Muscle of leg (tissue), 11 donors: ENCODE data around the gene CHMP4B. TPM values are rescaled to one million over a fixed set of nuclear protein-coding genes. Genes with fewer than 3 reads are reported as not detected.

ENCODE experiments used
- DNase-seq: peaks from one replicate; pipeline ENCODE4 v3.0.0; 2013
- H3K27ac ChIP-seq: one replicate; pipeline ENCODE4 v1.5.1; 2013; ENCODE audit warnings: mild to moderate bottlenecking, low read length, control low read depth
- H3K27me3 ChIP-seq: one replicate; pipeline ENCODE4 v1.6.1; 2013; ENCODE audit warnings: low read length; ENCODE audit not compliant: control insufficient read depth, insufficient read depth
- H3K36me3 ChIP-seq: one replicate; pipeline ENCODE4 v1.6.1; 2013; ENCODE audit warnings: low read length; ENCODE audit not compliant: control insufficient read depth, insufficient read depth
- H3K4me1 ChIP-seq: one replicate; pipeline ENCODE4 v1.6.1; 2013; ENCODE audit warnings: low read length; ENCODE audit not compliant: control insufficient read depth, insufficient read depth
- H3K4me3 ChIP-seq: one replicate; pipeline ENCODE4 v1.5.1; 2013; ENCODE audit warnings: low read length, control low read depth
- H3K9me3 ChIP-seq: replicated peaks from 2 replicates; pipeline ENCODE4 v1.6.1; 2013; ENCODE audit warnings: low read depth, low read length; ENCODE audit not compliant: control insufficient read depth
- WGBS: methylation state at CpG from one replicate; pipeline ENCODE4 v1.1.5; 2013; ENCODE audit warnings: missing lambda C conversion rate; ENCODE audit not compliant: insufficient coverage; 5-methylcytosine and 5-hydroxymethylcytosine counted together
- polyA plus RNA-seq, 8 donors: library from polyadenylated mRNA; unstranded; fragments of 120-200 nt; gene quantifications; one replicate each; pipeline versions ENCODE4 v1.2.1 to v1.2.3, GENCODE V29; 2013; ENCODE audit warnings: inconsistent platforms in 1 of 8, low replicate concordance in 1 of 8; ENCODE audit not compliant: insufficient read length in 8 of 8, insufficient read depth in 1 of 8
- total RNA-seq: library from RNA; stranded (reverse); fragments of 120-200 nt; gene quantifications from one replicate; pipeline ENCODE4 v1.2.4, GENCODE V29; 2013

The CHMP4B gene
- total and polyA plus RNA-seq, 9 donors: 20.7 to 82.8 (median 75.1) TPM

DNA sequence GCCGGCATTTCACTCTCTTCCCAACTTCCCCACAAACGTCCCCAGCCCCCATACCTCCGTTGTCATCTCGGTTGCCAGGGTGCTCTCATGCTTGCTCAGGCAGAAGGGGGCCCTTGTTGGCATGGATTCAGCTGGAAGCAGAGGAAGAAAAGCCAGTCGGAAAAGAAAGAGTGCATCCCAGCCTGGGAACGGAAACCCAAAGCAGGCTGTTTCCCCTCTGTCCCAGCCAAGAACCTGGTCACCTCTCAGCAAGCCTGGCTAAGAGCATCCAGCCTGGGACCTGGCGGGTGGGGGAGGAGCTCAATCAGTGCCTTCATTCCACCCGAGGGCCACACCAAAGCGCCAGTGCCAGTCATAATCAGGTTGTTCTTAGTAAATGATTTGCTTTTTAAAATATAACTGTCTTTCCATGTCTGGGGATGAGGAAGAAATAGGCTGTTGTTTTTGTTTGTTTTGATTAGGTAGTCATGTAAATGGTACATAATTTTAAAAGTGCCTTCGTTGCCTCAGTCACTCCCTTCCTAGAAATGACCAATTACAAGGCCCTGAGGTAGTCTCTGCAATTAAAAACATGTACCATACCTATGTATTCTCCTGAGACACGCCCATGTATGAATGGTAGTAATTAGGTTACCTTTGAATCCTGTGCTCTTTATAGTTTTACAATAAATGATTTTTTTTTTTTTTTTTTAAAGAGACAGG, 21.1 kb downstream of the CHMP4B start:
- Histone ChIP-seq H3K9me3 (no peaks in the 10 kb centered on the region), H3K27me3 (no peaks in the 10 kb centered on the region), H3K4me1 (peaks cover 55% of the 10 kb centered on the region), H3K36me3 (peaks cover 4% of the 10 kb centered on the region), H3K27ac (peak overlapping the region; percentile 69), H3K4me3 (no peak overlapping the region)
- WGBS: 29% methylated on average over 1 of the region's 11 CpGs
- DNase-seq: peak; percentile 67

GRCh38 chr20:33833333-33833732, 22.2 kb downstream of the CHMP4B start:
- DNase-seq: no peak
- Histone ChIP-seq H3K27me3 (no peaks in the 10 kb centered on the region), H3K27ac (no peak overlapping the region), H3K36me3 (peaks cover 4% of the 10 kb centered on the region), H3K4me1 (peaks cover 44% of the 10 kb centered on the region), H3K9me3 (no peaks in the 10 kb centered on the region), H3K4me3 (no peak overlapping the region)
- 9% methylated on average over 1 of the region's 1 CpG for WGBS

- WGBS: 84% methylated on average over 5 of the region's 9 CpGs
- Histone ChIP-seq H3K36me3 (peaks cover 4% of the 10 kb centered on the region), H3K27ac (no peak overlapping the region), H3K9me3 (no peaks in the 10 kb centered on the region), H3K4me3 (no peak overlapping the region), H3K4me1 (peaks cover 30% of the 10 kb centered on the region), H3K27me3 (no peaks in the 10 kb centered on the region)
- DNase-seq: no peak
Observed at GRCh38 chr20:33835615-33836172, 24.5 kb downstream of the CHMP4B start.

DNA sequence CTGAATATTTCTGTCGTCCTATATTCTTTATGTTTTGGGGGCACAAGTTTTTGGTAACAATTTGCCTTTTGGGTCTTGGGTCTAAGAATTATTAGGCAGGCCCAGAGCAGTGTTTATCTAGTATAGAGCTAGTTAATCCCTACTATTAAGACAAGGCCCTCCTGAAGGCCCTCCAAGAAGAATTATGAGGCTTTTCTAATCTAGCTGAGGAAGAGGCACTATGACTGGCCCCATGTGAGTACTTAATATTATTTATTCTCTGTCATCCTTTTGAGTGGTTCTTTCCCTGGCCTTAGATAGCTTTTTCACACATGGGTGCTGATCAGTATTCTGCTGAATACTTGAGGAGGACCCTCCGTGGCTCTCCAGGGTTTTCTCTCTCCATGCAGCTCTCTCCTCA, 25.1 kb downstream of the CHMP4B start:
- H3K4me1 ChIP-seq: peaks cover 32% of the 10 kb centered on the region
- H3K9me3 ChIP-seq: no peaks in the 10 kb centered on the region
- H3K4me3 ChIP-seq: no peak overlapping the region
- peaks cover 4% of the 10 kb centered on the region for H3K36me3 ChIP-seq
- DNase-seq: no peak
- H3K27me3 ChIP-seq: no peaks in the 10 kb centered on the region
- WGBS: 0% methylated on average over 1 of the region's 2 CpGs
- no peak overlapping the region for H3K27ac ChIP-seq

DNA sequence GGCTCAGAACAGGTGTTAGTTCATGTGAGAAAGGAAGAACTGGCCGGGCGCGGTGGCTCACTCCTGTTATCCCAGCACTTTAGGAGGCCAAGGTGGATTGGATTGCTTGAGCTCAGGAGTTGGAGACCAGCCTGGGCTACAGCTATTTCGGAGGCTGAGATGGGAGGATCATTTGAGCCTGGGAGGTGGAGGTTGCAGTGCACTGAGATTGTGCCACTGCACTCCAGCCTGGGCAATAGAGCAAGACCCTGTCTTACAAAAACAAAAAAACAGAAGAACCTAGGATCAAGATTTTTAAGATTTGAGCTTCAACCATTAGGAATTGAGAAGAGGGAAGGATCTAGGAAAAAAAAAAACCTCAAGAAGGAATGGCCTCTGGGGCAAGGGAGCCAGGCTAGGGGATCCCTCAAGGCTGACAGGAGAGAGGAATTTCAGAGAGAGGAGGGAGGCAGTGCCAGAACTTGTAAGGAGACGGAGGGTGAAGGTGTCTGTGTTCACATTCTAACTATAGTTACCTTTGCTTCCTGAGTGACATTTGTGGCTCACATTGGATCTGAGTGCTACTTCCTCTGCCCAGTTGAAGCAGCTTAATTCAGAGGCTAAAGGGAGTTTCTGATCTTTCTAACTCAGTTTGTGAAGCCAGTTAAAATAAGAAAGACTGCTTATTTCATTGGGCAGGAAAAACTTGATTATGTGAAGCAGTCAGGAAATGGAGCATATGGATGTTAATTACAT, 26.1 kb downstream of the CHMP4B start:
- no peak for DNase-seq
- H3K36me3 ChIP-seq: peaks cover 4% of the 10 kb centered on the region
- H3K4me1 ChIP-seq: peaks cover 25% of the 10 kb centered on the region
- 91% methylated on average over 4 of the region's 5 CpGs for WGBS
- H3K4me3 ChIP-seq: no peak overlapping the region
- H3K27me3 ChIP-seq: no peaks in the 10 kb centered on the region
- H3K9me3 ChIP-seq: no peaks in the 10 kb centered on the region
- no peak overlapping the region for H3K27ac ChIP-seq

DNA sequence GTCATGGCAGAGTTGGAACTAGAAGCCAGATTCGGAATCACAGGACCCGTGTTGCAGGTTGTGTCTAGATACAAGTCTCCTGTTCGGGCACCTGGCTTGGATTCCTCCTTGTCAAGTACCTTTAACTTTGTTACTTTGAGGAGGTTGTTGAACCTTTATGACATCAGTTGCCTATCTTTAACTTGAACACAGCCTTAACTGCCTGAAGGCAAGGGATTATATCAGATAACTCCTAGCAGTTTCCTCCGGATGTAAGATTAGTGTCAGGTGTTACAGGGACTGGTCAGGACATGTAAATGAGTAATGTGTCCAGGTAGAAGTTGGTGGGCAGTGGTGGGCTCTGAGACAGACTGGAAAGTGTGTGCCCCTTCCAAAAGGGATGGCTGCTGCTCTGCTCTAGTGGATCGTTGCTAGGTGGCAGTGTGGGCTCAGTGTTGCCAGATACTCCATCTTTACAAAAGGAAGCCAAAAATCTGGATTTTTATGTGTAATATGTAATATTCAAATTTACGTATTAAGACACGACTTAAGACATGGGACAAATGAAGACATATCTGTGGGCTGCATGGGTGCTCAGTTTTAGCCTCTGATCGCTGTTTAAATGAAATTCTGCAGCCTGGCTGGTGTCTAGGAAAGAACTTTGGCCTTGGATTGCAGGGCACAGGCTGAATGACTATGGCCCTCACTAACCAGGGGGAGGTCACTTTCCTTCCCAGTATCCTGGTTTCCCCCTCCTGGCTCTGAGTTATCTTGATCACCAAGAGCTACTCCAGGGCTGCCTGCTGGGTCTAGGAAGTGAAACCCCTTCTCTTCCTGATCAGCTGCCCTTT, 27.1 kb downstream of the CHMP4B start:
- H3K4me1 ChIP-seq: peaks cover 22% of the 10 kb centered on the region
- DNase-seq: no peak
- H3K4me3 ChIP-seq: no peak overlapping the region
- no peak overlapping the region for H3K27ac ChIP-seq
- WGBS: 74% methylated on average over 3 of the region's 8 CpGs
- no peaks in the 10 kb centered on the region for H3K27me3 ChIP-seq
- H3K9me3 ChIP-seq: no peaks in the 10 kb centered on the region
- H3K36me3 ChIP-seq: peaks cover 4% of the 10 kb centered on the region

DNA sequence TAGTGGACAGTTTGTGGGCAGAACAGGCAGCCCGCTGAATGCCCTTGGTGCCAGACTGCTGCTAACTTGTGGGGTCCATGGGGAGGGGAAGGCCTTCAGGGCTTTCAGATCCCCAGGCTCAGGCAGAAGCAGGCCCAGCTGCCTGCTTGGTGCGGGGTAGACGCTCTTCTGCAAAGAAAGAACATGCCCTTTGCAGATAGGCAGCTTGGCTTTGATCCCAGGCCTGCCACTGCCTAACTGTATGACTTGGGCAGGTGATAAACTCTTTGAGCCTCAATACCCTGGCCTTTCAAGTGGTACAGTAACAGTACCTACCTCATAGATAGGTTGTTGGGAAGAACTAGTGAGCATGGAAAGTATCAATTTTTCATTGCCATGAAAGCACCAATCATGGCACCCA, 28.4 kb downstream of the CHMP4B start:
- peak overlapping the region; percentile 43 for H3K27ac ChIP-seq
- 87% methylated on average over 3 of the region's 3 CpGs for WGBS
- H3K4me3 ChIP-seq: no peak overlapping the region
- H3K9me3 ChIP-seq: no peaks in the 10 kb centered on the region
- no peaks in the 10 kb centered on the region for H3K27me3 ChIP-seq
- peaks cover 3% of the 10 kb centered on the region for H3K36me3 ChIP-seq
- DNase-seq: no peak
- peaks cover 18% of the 10 kb centered on the region for H3K4me1 ChIP-seq

- WGBS: 98% methylated on average over 5 of the region's 7 CpGs
- Histone ChIP-seq H3K4me3 (no peak overlapping the region), H3K36me3 (no peaks in the 10 kb centered on the region), H3K27ac (no peak overlapping the region), H3K4me1 (peaks cover 18% of the 10 kb centered on the region), H3K9me3 (no peaks in the 10 kb centered on the region), H3K27me3 (no peaks in the 10 kb centered on the region)
- DNase-seq: no peak
Observed at GRCh38 chr20:33840160-33840559, 29.0 kb downstream of the CHMP4B start.

DNA sequence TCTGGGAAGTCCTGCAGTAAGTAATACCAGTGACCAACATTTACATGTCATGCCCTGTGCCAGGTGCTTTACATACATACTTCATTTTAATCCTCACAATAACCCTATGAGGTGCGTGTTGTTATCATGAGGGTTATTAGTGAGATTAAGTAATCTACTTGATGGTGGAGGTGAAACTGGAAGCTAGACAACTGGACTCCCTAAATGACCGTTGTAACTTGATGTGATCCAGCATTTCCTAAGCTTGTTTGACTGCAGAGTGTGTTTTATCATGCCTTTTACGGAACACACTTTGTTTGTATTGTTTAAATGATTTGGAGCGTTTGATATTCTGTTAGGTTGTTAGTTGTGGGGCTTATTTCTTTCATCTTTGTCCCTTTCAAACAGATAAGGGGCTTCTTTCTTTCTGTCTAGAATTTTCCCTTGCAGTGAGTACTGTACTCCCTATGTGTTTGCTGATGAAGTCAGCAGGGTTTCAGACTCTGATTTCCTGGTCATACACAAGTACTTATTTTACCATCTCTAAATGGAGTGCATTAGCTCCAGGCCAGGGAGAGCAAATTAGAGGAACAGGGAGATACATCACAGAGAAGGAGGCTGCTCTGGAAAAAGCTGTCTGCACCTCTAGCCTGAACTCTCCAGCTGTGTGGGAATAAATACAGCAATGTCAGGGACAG, 29.7 kb downstream of the CHMP4B start:
- DNase-seq: no peak
- Histone ChIP-seq H3K4me1 (peaks cover 22% of the 10 kb centered on the region), H3K4me3 (no peak overlapping the region), H3K27ac (no peak overlapping the region), H3K36me3 (no peaks in the 10 kb centered on the region), H3K27me3 (no peaks in the 10 kb centered on the region), H3K9me3 (no peaks in the 10 kb centered on the region)
- WGBS: no CpG with 5 or more reads among the region's 4 CpGs
